Raji (cell line): ENCODE measurements around the gene SLC3A2.

Experiments
- POLR2A ChIP-seq: IDR thresholded peaks from 2 replicates; pipeline ENCODE4 v1.6.1; 2011; ENCODE audit warnings: low read depth, low read length, control low read depth; ENCODE audit not compliant: insufficient read depth

Gene SLC3A2

GRCh38 chr11:62874851-62875250 is 5.8 kb upstream of the SLC3A2 start:
- TF ChIP-seq POLR2A, result no peak

- no peak for TF ChIP-seq POLR2A
These were observed 4.8 kb upstream of the SLC3A2 start for GRCh38 chr11:62875698-62876478.

GRCh38 chr11:62876712-62877111 is 4.0 kb upstream of the SLC3A2 start:
- no peak for TF ChIP-seq POLR2A

GRCh38 chr11:62879235-62879978 is 1.3 kb upstream of the SLC3A2 start:
- TF ChIP-seq POLR2A, result no peak

- TF ChIP-seq POLR2A, result no peak
These were observed 379 bp upstream of the SLC3A2 start for GRCh38 chr11:62880231-62880802.

- TF ChIP-seq POLR2A, result no peak
These were observed 1.1 kb downstream of the SLC3A2 start for GRCh38 chr11:62881579-62882430.

- no peak for TF ChIP-seq POLR2A
These were observed 1.7 kb downstream of the SLC3A2 start for GRCh38 chr11:62882431-62882749.

GRCh38 chr11:62882788-62883501 is 2.2 kb downstream of the SLC3A2 start:
- no peak for TF ChIP-seq POLR2A

- no peak for TF ChIP-seq POLR2A
These were observed 3.0 kb downstream of the SLC3A2 start for GRCh38 chr11:62883673-62884072.

GRCh38 chr11:62885137-62885750 is 4.5 kb downstream of the SLC3A2 start:
- TF ChIP-seq POLR2A, result no peak

GRCh38 chr11:62888406-62888805 is 7.7 kb downstream of the SLC3A2 start:
- TF ChIP-seq POLR2A, result no peak

- no peak for TF ChIP-seq POLR2A
These were observed 8.4 kb downstream of the SLC3A2 start for GRCh38 chr11:62889126-62889483.

GRCh38 chr11:62889484-62890437 is 9.1 kb downstream of the SLC3A2 start:
- no peak; the same call in 1 of the 2 replicates for TF ChIP-seq POLR2A

GRCh38 chr11:62892077-62892922 is 11.6 kb downstream of the SLC3A2 start:
- no peak for TF ChIP-seq POLR2A
